Skeletal muscle satellite cell (primary cell): Measurements from ENCODE around the gene ZKSCAN3.

Source experiments
- H3K27me3 ChIP-seq: 2 replicates; pipeline ENCODE4 v1.7.0; 2013; ENCODE audit warnings: low read length; ENCODE audit not compliant: control insufficient read depth, insufficient read depth
- H3K36me3 ChIP-seq: 2 replicates; pipeline ENCODE4 v1.7.0; 2013; ENCODE audit warnings: mild to moderate bottlenecking, control low read depth, low read length; ENCODE audit not compliant: insufficient read depth
- H3K4me1 ChIP-seq: 2 replicates; pipeline ENCODE4 v1.7.0; 2013; ENCODE audit warnings: low read length; ENCODE audit not compliant: control insufficient read depth, insufficient read depth
- H3K4me2 ChIP-seq: 2 replicates; pipeline ENCODE4 v1.7.0; 2013; ENCODE audit warnings: mild to moderate bottlenecking, low read length
- H3K4me3 ChIP-seq: 2 replicates; pipeline ENCODE4 v1.7.0; 2013; ENCODE audit warnings: low read length
- H3K9ac ChIP-seq: 2 replicates; pipeline ENCODE4 v1.7.0; 2013; ENCODE audit warnings: mild to moderate bottlenecking, low read depth, low read length, moderate library complexity
- H3K9me3 ChIP-seq: replicated peaks from 2 replicates; pipeline ENCODE4 v1.7.0; 2013; ENCODE audit warnings: mild to moderate bottlenecking, control low read depth, low read length

The ZKSCAN3 gene

DNA sequence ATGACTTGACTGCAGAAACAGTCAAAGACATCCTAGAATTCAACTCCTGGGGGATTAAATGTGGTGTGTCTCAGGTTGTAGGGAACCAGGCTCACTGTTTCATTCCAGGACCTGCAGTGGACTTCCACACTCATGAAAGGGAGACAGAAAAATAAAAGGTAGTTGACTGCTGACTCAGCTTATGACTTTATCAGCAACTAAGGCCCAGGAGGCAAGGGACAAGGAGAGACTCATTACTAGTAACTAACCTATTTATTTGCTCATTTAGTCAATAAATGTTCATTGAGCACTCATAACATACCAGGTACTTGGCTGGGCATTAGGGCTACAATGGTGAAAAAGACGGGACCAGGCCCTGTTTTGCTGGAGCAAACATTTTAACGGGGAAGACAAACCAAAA, 16.7 kb upstream of the ZKSCAN3 start:
- Histone ChIP-seq H3K4me2 (no peak overlapping the region), H3K4me1 (peaks cover 8% of the 10 kb centered on the region), H3K4me3 (no peak overlapping the region), H3K9ac (no peak overlapping the region), H3K27me3 (no peaks in the 10 kb centered on the region), H3K36me3 (no peaks in the 10 kb centered on the region), H3K9me3 (no peaks in the 10 kb centered on the region)

DNA sequence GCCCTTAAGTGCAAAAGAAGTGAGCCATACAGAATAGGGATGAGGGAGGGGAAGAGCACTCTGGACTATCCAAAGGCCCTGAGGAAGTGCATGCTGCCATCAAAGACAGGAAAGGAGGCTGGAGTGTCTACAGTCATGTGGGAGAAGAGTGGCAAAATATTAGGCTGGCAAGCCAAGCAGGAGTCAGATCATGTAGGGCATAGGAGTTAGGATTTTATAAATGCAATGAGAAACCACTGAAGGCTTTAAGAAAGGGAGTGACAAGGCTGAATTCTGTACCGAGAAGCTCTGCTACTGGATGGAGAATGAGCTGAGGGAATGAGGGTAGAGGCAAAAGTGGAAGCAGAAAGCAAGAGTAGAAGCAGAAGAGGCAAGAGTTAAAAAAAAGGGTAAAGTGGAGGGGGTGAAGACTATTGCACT, 16.1 kb upstream of the ZKSCAN3 start:
- H3K27me3 ChIP-seq: no peaks in the 10 kb centered on the region
- H3K9ac ChIP-seq: no peak overlapping the region
- peaks cover 8% of the 10 kb centered on the region for H3K4me1 ChIP-seq
- H3K9me3 ChIP-seq: no peaks in the 10 kb centered on the region
- no peak overlapping the region for H3K4me2 ChIP-seq
- no peak overlapping the region for H3K4me3 ChIP-seq
- no peaks in the 10 kb centered on the region for H3K36me3 ChIP-seq

DNA sequence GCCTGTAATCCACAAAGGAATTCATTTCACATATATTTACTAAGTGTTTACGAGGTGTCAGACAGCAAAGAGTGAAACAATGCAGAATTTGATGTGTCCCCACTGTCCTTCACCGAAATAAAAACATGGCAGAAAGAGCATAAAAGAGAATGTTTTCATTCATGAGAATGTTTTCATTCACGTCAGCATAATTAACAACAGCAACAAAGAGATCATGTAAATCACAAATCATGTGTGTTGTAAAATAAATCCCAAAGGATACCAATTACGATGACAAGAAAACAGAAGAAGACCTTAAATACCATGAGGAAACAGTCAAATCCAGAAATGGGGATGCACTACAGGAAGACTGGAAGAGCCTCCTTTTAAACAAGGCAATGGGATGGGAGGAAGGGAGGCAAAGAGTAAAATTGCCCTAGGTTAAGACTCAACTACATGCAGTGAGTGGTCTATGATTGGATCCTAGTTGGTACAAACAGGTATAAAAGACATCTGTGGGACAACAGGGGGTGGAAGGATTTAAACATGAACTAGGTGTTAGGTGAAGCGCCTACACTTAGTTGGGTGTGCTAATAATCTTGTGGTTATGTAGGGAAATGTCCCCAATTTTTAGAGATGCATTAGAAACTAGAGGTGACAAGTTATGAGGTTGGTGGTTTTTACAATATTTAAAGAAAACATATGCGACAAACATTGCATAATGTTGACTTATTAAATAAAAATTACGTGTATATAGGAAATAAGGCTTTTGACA, 15.3 kb upstream of the ZKSCAN3 start:
- Histone ChIP-seq H3K9ac (no peak overlapping the region), H3K27me3 (no peaks in the 10 kb centered on the region), H3K36me3 (no peaks in the 10 kb centered on the region), H3K4me1 (peaks cover 8% of the 10 kb centered on the region), H3K4me2 (peak overlapping the region; percentile 93), H3K9me3 (no peaks in the 10 kb centered on the region), H3K4me3 (peak overlapping the region; percentile 84)

DNA sequence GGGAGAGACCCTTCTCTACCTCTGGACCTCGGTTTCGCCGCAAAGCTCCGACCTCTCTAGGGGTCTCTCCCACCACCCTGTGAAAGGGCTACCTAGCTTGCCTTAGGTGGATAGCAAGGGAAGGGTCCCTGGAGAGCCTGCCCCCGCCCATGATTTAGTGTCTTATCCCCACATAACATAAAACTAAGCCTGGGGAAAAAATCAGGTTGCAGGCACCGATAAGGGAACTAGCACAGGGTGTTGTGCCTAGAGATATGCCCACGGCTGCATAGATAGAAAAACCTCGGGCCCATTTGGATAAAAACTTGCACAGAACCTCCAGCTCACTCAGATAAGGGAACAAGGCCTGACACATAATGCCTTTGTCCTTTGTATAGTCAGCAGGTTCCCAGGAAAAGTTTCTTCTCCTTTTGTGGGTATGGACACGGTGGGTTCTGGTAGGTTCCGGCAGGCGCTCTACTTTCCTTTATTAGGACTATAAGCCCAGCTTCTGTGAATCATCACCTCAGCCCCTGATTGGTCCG, 14.6 kb upstream of the ZKSCAN3 start:
- Histone ChIP-seq H3K9me3 (no peaks in the 10 kb centered on the region), H3K4me3 (peak overlapping the region; percentile 84), H3K9ac (peak overlapping the region; percentile 30), H3K36me3 (no peaks in the 10 kb centered on the region), H3K27me3 (no peaks in the 10 kb centered on the region), H3K4me1 (peaks cover 8% of the 10 kb centered on the region), H3K4me2 (peak overlapping the region; percentile 93)

DNA sequence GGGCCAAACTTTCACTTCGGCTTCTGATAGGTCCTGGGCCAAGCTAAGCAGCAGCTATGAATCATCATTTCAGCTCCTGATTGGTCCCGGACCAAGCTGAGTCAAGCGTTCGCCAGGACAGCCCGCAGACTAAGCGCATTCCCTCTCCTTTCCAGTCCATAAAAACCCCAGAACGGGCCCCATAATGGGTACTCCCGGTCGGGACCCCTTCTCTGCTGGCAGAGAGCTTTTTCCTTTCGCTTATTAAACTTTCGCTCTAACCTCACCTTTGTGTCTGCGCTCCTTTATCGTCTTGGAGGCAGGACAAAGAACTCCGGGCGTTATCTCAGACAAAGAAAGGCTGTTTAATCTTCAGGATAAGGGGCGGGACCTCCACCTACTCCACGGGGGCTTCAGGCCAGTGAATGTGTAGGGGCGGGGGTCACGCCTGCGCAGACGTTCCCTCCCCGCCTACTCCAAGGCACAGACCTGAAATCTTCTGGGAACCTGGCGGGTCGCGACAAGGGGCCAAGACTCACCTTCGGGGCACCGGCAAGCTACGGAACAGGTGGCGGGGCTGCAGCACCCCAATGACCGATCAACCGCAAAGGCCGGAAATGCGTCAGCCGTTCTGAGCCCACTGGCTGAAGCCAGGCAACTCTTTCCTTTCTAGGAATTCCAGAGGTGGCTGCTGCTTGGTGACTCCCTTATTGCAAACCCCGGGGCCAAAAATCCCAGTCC, 14.0 kb upstream of the ZKSCAN3 start, which contains the start of gene ZSCAN31:
ZSCAN31 (minus strand) TSS at position 585 of the 720 bp plus-strand sequence. CDS start 6,465 bp downstream, outside the sequence.
- no peaks in the 10 kb centered on the region for H3K36me3 ChIP-seq
- H3K4me3 ChIP-seq: peak within 1 kb of the TSS; percentile 84
- peak within 1 kb of the TSS; percentile 85 for H3K9ac ChIP-seq

DNA sequence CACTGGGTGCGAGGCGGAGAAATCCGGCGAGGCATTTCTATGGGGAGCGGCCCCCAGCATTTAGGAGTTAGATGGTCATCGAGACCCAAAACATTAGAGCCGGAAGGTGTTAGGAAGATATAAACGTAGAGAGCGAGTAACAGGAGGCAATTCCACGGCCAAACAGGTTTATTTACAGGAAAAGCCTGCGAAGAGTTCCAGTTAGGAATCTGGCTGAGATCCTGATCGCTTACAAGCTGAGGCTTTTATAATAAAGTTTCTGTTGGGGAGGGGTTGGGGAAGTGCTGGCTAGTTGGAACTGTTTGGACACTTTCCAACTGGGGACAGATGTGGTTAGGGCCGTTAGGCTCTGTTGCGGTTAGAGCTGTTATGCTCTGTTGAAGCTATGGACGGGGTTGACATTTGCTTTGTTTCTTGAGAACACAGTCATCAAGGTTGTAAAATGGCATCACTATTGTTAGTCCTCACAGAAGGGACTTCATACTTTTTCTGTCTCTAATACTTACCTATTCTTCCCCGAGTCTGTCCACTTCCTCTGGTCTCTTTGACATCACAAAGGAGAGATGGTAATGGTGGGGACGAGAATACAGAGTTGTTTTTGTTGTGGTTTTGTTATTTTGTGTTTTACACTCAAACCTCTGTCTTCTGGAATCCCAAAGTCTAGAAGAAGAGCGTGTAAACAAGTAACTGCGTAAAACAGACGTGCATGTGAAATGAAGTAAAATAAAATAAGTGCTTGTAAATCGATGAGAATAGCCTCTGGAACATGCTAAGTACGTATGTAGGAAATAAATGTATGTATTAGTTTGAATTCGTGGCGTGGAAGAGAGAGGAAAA, 13.2 kb upstream of the ZKSCAN3 start:
- H3K36me3 ChIP-seq: no peaks in the 10 kb centered on the region
- peak overlapping the region; percentile 84 for H3K4me3 ChIP-seq
- peaks cover 8% of the 10 kb centered on the region for H3K4me1 ChIP-seq
- no peaks in the 10 kb centered on the region for H3K27me3 ChIP-seq
- H3K9ac ChIP-seq: peak overlapping the region; percentile 85
- H3K9me3 ChIP-seq: no peaks in the 10 kb centered on the region
- peak overlapping the region; percentile 93 for H3K4me2 ChIP-seq

More for the DNA sequence above, 14.0 kb upstream of the ZKSCAN3 start, which contains the start of gene ZSCAN31:
- H3K4me1 ChIP-seq: peaks cover 8% of the 10 kb centered on the region
- peak within 1 kb of the TSS; percentile 93 for H3K4me2 ChIP-seq
- no peaks in the 10 kb centered on the region for H3K9me3 ChIP-seq
- no peaks in the 10 kb centered on the region for H3K27me3 ChIP-seq

DNA sequence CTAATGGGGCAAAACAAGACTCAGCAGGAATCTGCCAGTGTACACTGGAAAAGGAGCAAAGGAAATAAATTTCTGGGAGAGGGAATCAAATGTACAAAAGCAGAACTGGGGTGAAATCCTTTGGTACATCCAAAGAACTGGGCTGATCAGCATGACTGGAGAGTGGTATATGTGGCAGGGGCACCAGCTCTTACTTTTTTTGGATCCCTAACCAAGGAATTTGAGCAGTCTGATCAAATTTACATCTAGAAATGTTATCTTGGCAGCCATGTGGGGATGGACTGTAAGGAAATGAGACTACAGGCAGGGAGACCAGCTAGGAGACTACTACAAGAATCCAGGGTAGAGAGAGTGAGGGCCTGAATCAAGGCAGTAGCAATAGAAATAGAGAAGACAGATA, 12.6 kb upstream of the ZKSCAN3 start:
- H3K4me1 ChIP-seq: peaks cover 8% of the 10 kb centered on the region
- no peak overlapping the region for H3K9ac ChIP-seq
- H3K27me3 ChIP-seq: no peaks in the 10 kb centered on the region
- H3K4me2 ChIP-seq: peak overlapping the region; percentile 93
- no peaks in the 10 kb centered on the region for H3K36me3 ChIP-seq
- H3K4me3 ChIP-seq: no peak overlapping the region
- no peaks in the 10 kb centered on the region for H3K9me3 ChIP-seq

DNA sequence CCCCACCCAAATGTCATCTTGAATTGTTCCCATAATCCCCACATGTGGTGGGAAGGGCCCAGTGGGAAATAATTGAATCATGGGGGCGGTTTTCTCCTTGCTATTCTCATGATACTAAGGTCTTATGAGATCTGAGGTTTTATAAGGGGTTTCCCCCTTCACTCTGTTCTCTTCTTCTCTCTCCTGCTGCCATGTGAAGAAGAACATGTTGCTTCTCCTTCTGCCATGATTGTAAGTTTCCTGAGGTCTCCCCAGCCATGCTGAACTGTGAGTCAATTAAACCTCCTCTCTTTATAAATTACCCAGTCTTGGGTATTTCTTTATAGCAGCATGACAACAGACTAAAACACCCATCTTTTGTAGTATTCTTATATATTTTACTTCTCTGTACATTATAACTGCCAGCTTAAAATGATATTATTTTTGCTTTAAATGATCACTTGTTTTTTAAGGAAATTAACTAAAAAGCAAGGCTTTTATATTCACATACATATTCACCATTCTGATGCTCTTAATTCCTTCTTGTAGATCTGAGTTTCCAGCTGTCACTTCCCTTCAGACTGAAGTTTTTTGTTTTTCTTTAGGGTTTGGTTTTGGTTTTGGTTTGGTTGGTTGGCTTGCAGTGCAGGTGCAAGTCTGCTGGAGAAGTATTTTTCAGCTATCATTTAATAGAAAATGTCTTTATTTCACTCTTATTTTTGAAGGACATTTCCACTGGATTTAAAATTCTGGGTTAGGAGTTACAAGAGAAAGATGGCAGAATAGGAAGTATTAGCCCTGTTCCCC, 9.2 kb upstream of the ZKSCAN3 start:
- Histone ChIP-seq H3K36me3 (no peaks in the 10 kb centered on the region), H3K9me3 (no peaks in the 10 kb centered on the region), H3K4me2 (no peak overlapping the region), H3K4me1 (peaks cover 8% of the 10 kb centered on the region), H3K27me3 (no peaks in the 10 kb centered on the region), H3K9ac (no peak overlapping the region), H3K4me3 (no peak overlapping the region)

DNA sequence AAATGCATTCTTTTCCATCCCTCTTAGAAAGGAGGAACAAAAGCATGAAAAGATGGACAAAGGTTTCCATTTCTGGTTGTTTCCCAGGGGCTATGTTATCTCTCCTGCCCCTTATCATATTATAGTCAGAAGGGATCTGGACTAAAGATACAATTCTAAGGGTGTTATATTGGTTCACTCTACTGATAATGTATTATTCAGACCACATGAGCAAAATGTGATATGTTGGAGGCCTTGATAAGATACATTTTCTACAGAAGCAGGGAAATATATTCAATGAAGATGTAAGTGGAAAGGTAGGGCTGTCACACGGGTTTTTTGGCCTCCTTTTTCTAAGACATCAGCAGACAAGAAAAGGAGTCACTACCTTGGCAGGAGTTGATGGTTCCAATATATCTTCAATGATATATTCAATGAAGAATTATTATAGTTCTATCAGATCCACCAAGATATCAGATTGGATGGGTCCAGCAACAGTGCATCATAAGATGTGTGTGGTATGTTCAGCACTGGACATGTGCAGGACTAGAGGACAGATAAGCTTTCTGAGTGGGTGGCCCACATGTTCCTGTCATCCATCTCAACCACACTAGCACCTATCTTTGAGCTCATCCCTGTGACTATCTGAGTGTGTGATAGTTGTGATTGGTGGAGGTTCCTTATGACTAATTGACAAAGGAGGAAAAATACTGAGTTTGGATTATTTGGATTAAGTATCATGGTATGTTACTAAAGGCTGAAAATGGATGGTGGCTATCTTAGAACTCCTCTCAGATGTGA, 5.7 kb upstream of the ZKSCAN3 start:
- Histone ChIP-seq H3K4me1 (no peaks in the 10 kb centered on the region), H3K9ac (no peak overlapping the region), H3K27me3 (peaks cover 5% of the 10 kb centered on the region), H3K9me3 (no peaks in the 10 kb centered on the region), H3K4me2 (no peak overlapping the region), H3K36me3 (no peaks in the 10 kb centered on the region), H3K4me3 (no peak overlapping the region)

DNA sequence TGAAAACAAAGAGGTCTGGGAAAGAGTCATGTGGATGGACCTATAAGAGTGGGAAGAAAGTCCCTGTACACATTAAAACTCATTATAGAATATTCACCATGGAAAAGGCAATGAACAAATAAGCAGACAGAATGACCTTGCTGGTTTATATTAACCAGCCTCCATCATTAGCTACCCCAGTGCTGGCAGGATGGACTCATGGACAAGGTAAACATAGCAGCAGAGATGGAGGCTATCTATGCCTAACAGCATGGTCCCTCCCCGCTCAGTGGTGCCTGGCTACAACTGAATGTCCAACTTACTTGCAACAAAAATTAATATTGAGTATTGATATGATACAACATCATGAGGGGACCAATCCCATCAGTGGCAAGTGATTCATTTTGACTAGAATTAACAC, 4.5 kb upstream of the ZKSCAN3 start:
- H3K9ac ChIP-seq: no peak overlapping the region
- H3K36me3 ChIP-seq: no peaks in the 10 kb centered on the region
- peaks cover 5% of the 10 kb centered on the region for H3K27me3 ChIP-seq
- H3K4me2 ChIP-seq: no peak overlapping the region
- no peaks in the 10 kb centered on the region for H3K4me1 ChIP-seq
- no peaks in the 10 kb centered on the region for H3K9me3 ChIP-seq
- H3K4me3 ChIP-seq: no peak overlapping the region
